Measurements from ENCODE around the gene MEAF6. TPM values are rescaled to one million over a fixed set of nuclear protein-coding genes. Genes with fewer than 3 reads are reported as not detected.

The MEAF6 gene
- total RNA-seq, 1 donor from 2014 or later = 127 TPM

DNA sequence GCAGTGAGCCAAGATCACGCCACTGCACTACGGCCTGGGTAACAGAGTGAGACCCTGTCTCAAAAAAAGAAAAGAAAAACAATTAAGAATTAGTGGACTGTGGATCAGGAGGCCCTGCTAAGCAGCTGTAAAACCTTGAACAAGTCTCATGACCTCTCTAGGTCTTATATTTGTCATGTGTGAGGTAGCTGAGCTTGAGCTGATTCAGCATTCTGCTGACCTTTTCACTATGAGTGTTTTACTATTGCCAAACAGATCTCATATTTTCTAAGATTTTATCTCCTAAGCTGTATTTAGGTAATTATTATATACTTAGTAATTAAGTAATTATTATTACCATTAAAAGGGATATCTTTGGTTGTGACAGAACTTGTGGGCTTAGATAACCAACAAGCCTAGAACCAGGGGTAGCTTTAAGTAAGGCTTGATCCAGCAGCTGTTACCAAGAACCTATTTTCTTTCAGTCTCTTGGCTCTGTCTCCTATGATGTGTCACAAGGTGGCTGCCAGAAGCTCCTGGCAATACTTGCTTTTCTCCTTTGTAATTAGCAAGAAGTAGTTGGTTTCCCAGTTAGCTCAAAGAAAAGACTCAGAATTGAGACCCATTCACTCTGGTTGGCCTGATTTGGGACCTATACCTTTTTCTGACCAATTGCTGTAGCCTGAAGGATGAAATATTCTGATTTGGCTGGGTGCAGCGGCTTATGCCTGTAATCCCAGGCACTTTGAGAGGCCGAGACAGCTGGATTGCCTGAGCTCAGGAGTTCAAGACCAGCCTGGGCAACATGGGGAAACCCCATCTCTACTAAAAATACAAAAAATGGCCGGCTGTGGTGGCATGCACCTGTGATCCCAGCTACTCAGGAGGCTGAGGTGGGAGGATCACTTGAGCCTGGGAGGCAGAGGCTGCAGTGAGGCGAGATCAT, 48.7 kb downstream of the MEAF6 start:
- Mint-ChIP-seq H3K4me3 (no peak overlapping the region), H3K27me3 (ENCODE audit: insufficient read depth, low read depth) (peaks cover 8% of the 10 kb centered on the region), H3K36me3 (no peaks in the 10 kb centered on the region), H3K9me3 (no peaks in the 10 kb centered on the region), H3K4me1 (peaks cover 4% of the 10 kb centered on the region), H3K27ac (no peak overlapping the region)
- Histone ChIP-seq H3K79me2 (ENCODE audit: low read depth) (no peaks in the 10 kb centered on the region), H3K9ac (no peak overlapping the region), H3K4me3 (no peak overlapping the region), H3K4me2 (no peak overlapping the region), H3K27ac (no peak overlapping the region), H3K36me3 (no peaks in the 10 kb centered on the region), H4K20me1 (ENCODE audit: low read depth) (no peaks in the 10 kb centered on the region), H3K27me3 (no peaks in the 10 kb centered on the region), H3F3A (ENCODE audit: low read depth) (no peaks in the 10 kb centered on the region), H3K4me1 (no peaks in the 10 kb centered on the region), H3K9me3 (ENCODE audit: low read depth) (no peaks in the 10 kb centered on the region), H2AFZ (replicated peaks) (no peak overlapping the region)
- no peak for DNase-seq (ENCODE audit: low spot score)
- no peak for TF ChIP-seq EZH2 (IDR thresholded peaks at IDR 0.05)
- no peak for TF ChIP-seq EZH2phosphoT487 (IDR thresholded peaks at IDR 0.05)
- TF ChIP-seq, protein P1, sequence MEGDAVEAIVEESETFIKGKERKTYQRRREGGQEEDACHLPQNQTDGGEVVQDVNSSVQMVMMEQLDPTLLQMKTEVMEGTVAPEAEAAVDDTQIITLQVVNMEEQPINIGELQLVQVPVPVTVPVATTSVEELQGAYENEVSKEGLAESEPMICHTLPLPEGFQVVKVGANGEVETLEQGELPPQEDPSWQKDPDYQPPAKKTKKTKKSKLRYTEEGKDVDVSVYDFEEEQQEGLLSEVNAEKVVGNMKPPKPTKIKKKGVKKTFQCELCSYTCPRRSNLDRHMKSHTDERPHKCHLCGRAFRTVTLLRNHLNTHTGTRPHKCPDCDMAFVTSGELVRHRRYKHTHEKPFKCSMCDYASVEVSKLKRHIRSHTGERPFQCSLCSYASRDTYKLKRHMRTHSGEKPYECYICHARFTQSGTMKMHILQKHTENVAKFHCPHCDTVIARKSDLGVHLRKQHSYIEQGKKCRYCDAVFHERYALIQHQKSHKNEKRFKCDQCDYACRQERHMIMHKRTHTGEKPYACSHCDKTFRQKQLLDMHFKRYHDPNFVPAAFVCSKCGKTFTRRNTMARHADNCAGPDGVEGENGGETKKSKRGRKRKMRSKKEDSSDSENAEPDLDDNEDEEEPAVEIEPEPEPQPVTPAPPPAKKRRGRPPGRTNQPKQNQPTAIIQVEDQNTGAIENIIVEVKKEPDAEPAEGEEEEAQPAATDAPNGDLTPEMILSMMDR (IDR thresholded peaks at IDR 0.05) = no peak

DNA sequence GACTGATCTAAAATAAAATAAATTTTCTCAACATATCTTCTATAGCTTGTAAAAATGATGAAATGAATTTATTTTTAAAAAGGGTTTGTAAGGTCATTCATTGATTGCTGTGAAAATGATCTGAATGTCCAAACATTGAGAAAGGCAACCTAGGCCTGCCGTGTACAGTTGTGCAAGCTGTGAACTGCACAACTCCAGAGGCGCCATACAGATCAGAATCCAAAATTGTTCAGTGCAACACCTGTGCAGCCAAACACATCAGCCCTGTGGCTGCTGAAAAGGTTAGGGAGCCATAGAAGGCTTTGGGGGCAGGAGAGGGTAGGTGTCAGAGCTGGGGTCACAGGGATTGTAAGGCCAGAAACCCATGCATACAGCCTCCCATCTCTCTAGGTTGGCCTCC, 50.1 kb downstream of the MEAF6 start:
- no peaks in the 10 kb centered on the region for H3K9me3 Mint-ChIP-seq
- no peaks in the 10 kb centered on the region for H3K36me3 Mint-ChIP-seq
- TF ChIP-seq EZH2phosphoT487 (IDR thresholded peaks at IDR 0.05) = no peak
- TF ChIP-seq, protein P1 (IDR thresholded peaks at IDR 0.05) = no peak
- no peak for TF ChIP-seq EZH2 (IDR thresholded peaks at IDR 0.05)

DNA sequence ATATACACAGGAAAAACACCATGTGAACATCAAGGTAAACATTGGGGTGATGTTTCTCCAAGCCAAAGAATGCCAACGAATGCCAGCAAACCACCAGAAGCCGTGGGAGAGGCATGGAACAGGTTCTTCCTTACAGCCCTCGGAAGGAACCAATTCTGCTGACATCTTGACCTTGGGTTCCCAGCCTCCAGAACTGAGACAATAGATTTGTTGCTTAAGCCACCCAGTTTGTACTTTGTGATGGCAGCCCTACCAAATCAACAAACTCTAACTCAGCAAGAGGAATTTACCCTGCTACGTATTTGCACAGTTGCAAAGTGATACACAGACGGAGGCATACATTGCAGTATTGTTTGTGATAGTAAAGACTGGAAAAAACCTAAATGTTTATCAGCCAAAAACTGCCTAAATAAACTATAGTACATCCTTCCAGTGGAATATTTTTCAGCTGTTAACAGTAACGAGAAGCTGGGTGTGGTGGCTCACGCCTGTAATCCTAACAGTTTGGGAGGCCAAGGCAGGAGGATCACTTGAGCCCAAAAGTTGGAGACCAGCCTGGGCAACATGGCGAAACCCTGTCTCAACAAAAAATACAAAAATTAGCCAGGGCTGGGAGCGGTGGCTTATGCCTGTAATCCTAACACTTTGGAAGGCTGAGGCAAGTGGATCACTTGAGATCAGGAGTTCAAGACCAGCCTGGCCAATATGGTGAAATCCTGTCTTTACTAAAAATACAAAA, 52.7 kb downstream of the MEAF6 start:
- Histone ChIP-seq H3K4me2 (no peak overlapping the region), H3K27ac (no peak overlapping the region), H3K79me2 (ENCODE audit: low read depth) (no peaks in the 10 kb centered on the region), H4K20me1 (ENCODE audit: low read depth) (no peaks in the 10 kb centered on the region), H3K36me3 (no peaks in the 10 kb centered on the region), H3K4me3 (no peak overlapping the region), H3F3A (ENCODE audit: low read depth) (no peaks in the 10 kb centered on the region), H3K9me3 (ENCODE audit: low read depth) (no peaks in the 10 kb centered on the region), H3K9ac (no peak overlapping the region), H3K4me1 (no peaks in the 10 kb centered on the region), H3K27me3 (no peaks in the 10 kb centered on the region), H2AFZ (replicated peaks) (no peak overlapping the region)
- TF ChIP-seq, protein P1 (IDR thresholded peaks at IDR 0.05) = no peak
- TF ChIP-seq EZH2phosphoT487 (IDR thresholded peaks at IDR 0.05) (no peak), EZH2 (IDR thresholded peaks at IDR 0.05) (no peak)
- Mint-ChIP-seq H3K4me3 (no peak overlapping the region), H3K9me3 (no peaks in the 10 kb centered on the region), H3K4me1 (no peaks in the 10 kb centered on the region), H3K27me3 (ENCODE audit: insufficient read depth, low read depth) (peaks cover 8% of the 10 kb centered on the region), H3K36me3 (no peaks in the 10 kb centered on the region), H3K27ac (no peak overlapping the region)
- no peak for DNase-seq (ENCODE audit: low spot score)

More for the DNA sequence above, 50.1 kb downstream of the MEAF6 start:
- no peaks in the 10 kb centered on the region for H4K20me1 ChIP-seq (ENCODE audit: low read depth)
- H3K4me3 ChIP-seq = no peak overlapping the region
- H3K27ac Mint-ChIP-seq = no peak overlapping the region
- no peaks in the 10 kb centered on the region for H3F3A ChIP-seq (ENCODE audit: low read depth)
- no peaks in the 10 kb centered on the region for H3K79me2 ChIP-seq (ENCODE audit: low read depth)
- no peak overlapping the region for H3K4me2 ChIP-seq
- no peaks in the 10 kb centered on the region for H3K36me3 ChIP-seq
- no peaks in the 10 kb centered on the region for H3K9me3 ChIP-seq (ENCODE audit: low read depth)
- no peak overlapping the region for H3K4me3 Mint-ChIP-seq
- no peaks in the 10 kb centered on the region for H3K4me1 Mint-ChIP-seq
- H3K27me3 ChIP-seq = no peaks in the 10 kb centered on the region
- H3K27ac ChIP-seq = no peak overlapping the region
- no peaks in the 10 kb centered on the region for H3K4me1 ChIP-seq
- peaks cover 4% of the 10 kb centered on the region for H3K27me3 Mint-ChIP-seq (ENCODE audit: insufficient read depth, low read depth)
- no peak overlapping the region for H3K9ac ChIP-seq
- no peak overlapping the region for H2AFZ ChIP-seq (replicated peaks)
- no peak for DNase-seq (ENCODE audit: low spot score)
